Lower leg skin (tissue), 3 donors: Measurements from ENCODE around the gene SPRED1.

Source experiments
- POLR2A ChIP-seq, 2 donors: fragments of 450-650 bp; IDR thresholded peaks; one replicate each; pipeline ENCODE4 v1.6.1; 2016 to 2017; ENCODE audit warnings: antibody characterized with exemption in 2 of 2, mild to moderate bottlenecking in 1 of 2, moderate library complexity in 1 of 2
- TF ChIP-seq, protein P1 (sequence below), 3 donors: fragments of 450-650 bp; IDR thresholded peaks; one replicate each; pipeline ENCODE4 v1.5.1; 2016; ENCODE audit warnings: antibody characterized with exemption in 3 of 3, mild to moderate bottlenecking in 3 of 3, moderate library complexity in 2 of 3

- TF ChIP-seq, protein P1, sequence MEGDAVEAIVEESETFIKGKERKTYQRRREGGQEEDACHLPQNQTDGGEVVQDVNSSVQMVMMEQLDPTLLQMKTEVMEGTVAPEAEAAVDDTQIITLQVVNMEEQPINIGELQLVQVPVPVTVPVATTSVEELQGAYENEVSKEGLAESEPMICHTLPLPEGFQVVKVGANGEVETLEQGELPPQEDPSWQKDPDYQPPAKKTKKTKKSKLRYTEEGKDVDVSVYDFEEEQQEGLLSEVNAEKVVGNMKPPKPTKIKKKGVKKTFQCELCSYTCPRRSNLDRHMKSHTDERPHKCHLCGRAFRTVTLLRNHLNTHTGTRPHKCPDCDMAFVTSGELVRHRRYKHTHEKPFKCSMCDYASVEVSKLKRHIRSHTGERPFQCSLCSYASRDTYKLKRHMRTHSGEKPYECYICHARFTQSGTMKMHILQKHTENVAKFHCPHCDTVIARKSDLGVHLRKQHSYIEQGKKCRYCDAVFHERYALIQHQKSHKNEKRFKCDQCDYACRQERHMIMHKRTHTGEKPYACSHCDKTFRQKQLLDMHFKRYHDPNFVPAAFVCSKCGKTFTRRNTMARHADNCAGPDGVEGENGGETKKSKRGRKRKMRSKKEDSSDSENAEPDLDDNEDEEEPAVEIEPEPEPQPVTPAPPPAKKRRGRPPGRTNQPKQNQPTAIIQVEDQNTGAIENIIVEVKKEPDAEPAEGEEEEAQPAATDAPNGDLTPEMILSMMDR (IDR thresholded peaks at IDR 0.05), result no peak
- TF ChIP-seq POLR2A (IDR thresholded peaks at IDR 0.05), result no peak
Observed at GRCh38 chr15:38391191-38391590, 138.6 kb downstream of the SPRED1 start.
